GM19455 (cell line): Measurements from ENCODE around the gene KCND3.

Experiments used
- ATAC-seq: cut with Tn5 transposase; IDR thresholded peaks from one replicate; pipeline ENCODE4 v1.9.1; 2021; ENCODE audit not compliant: unreplicated experiment

KCND3 gene

GRCh38 chr1:111988743-111989453 is 570 bp downstream of the KCND3 start:
- no peak for ATAC-seq

GRCh38 chr1:111988377-111988742 is 1.1 kb downstream of the KCND3 start:
- no peak for ATAC-seq

GRCh38 chr1:111987502-111987901 is 2.0 kb downstream of the KCND3 start:
- ATAC-seq = no peak

- no peak for ATAC-seq
Measured at GRCh38 chr1:111983500-111983899, 6.0 kb downstream of the KCND3 start.

- ATAC-seq = no peak
Measured at GRCh38 chr1:111982428-111982827, 7.0 kb downstream of the KCND3 start.

GRCh38 chr1:111981871-111982270 is 7.6 kb downstream of the KCND3 start:
- no peak for ATAC-seq

- no peak for ATAC-seq
Measured at GRCh38 chr1:111981090-111981489, 8.4 kb downstream of the KCND3 start.

- no peak for ATAC-seq
Measured at GRCh38 chr1:111980686-111981085, 8.8 kb downstream of the KCND3 start.

GRCh38 chr1:111978695-111979094 is 10.8 kb downstream of the KCND3 start:
- ATAC-seq = no peak

GRCh38 chr1:111977378-111977777 is 12.1 kb downstream of the KCND3 start:
- no peak for ATAC-seq

- no peak for ATAC-seq
Measured at GRCh38 chr1:111976842-111977241, 12.6 kb downstream of the KCND3 start.

GRCh38 chr1:111976332-111976731 is 13.1 kb downstream of the KCND3 start:
- no peak for ATAC-seq

- ATAC-seq = no peak
Measured at GRCh38 chr1:111973150-111973790, 16.2 kb downstream of the KCND3 start.

GRCh38 chr1:111971396-111971795 is 18.1 kb downstream of the KCND3 start:
- no peak for ATAC-seq

GRCh38 chr1:111968511-111968910 is 21.0 kb downstream of the KCND3 start:
- ATAC-seq = no peak

GRCh38 chr1:111967886-111968285 is 21.6 kb downstream of the KCND3 start:
- ATAC-seq = no peak

- no peak for ATAC-seq
Measured at GRCh38 chr1:111967067-111967690, 22.3 kb downstream of the KCND3 start.

- ATAC-seq = no peak
Measured at GRCh38 chr1:111965781-111966443, 23.6 kb downstream of the KCND3 start.

- no peak for ATAC-seq
Measured at GRCh38 chr1:111963985-111964738, 25.3 kb downstream of the KCND3 start.

- no peak for ATAC-seq
Measured at GRCh38 chr1:111961773-111962565, 27.5 kb downstream of the KCND3 start.
